HCT116 (cell line): Measurements from ENCODE around the gene CNTNAP2. TPM values are rescaled to one million over a fixed set of nuclear protein-coding genes. Genes with fewer than 3 reads are reported as not detected.

ENCODE experiments used
- ATAC-seq: fragments of 200-7000 bp; cut with Tn5 transposase; 2 replicates; pipeline ENCODE4 v1.9.1; 2020; ENCODE audit warnings: mild to moderate bottlenecking, moderate library complexity
- BruUV-seq: library from RNA; stranded (reverse); fragments of 400-500 nt; replicated peaks from 2 replicates; lab custom pipeline; 2021; lab: Mats Ljungman, UMichigan
- CTCF ChIA-PET: fragments of 300-600 bp; sonication (Branson Sonifier 250); formaldehyde crosslinking; loops from one replicate; lab custom pipeline; 2021; ENCODE audit warnings: antibody characterized with exemption; lab: Charles Lee
- POLR2A ChIA-PET: fragments of 300-600, 350-600 bp; sonication (Branson Sonifier 250); formaldehyde crosslinking; loops from one replicate; lab custom pipeline; 2021; ENCODE audit warnings: antibody characterized with exemption; lab: Charles Lee
- RAD21 ChIA-PET, 2 experiments: fragments of 300-600 bp; sonication (Branson Sonifier 250); formaldehyde crosslinking; loops; one replicate each; lab custom pipeline; 2023; ENCODE audit warnings: low total read pairs in 2 of 2; ENCODE audit not compliant: uncharacterized antibody in 2 of 2, unreplicated experiment in 2 of 2, low non-redundant PET in 1 of 2; lab: Charles Lee
- DNase-seq: peaks from one replicate; pipeline ENCODE4 v3.0.0-alpha.2; 2010; ENCODE audit warnings: low read depth, low spot score
- H2AFZ ChIP-seq: fragments of 200-600 bp; shearing (Covaris generic), sonication (generic); 2 replicates; pipeline ENCODE4 v1.6.1; 2017; ENCODE audit warnings: low read depth, mixed run types, mixed read lengths, antibody characterized with exemption, low read length; ENCODE audit not compliant: poor library complexity, severe bottlenecking
- H3K27ac ChIP-seq: 2 replicates; pipeline ENCODE4 v1.5.1; 2012; ENCODE audit warnings: low read depth, low read length
- H3K27me3 ChIP-seq: fragments of 200-600 bp; sonication (generic); 2 replicates; pipeline ENCODE4 v1.6.1; 2016; ENCODE audit warnings: mixed run types, low read length, mixed read lengths; ENCODE audit not compliant: insufficient read depth
- H3K36me3 ChIP-seq, 2 experiments: fragments of 200-500 bp in 1 of 2; fragments of 200-600 bp in 1 of 2; sonication (Bioruptor generic) in 1 of 2; sonication (generic) in 1 of 2; 2 replicates each; pipeline versions ENCODE4 v1.5.1 to v1.6.1; 2014 to 2016; ENCODE audit warnings: low read length in 2 of 2, inconsistent platforms in 1 of 2, mixed read lengths in 1 of 2, mixed run types in 1 of 2; ENCODE audit not compliant: insufficient read depth in 2 of 2, control insufficient read depth in 1 of 2
- H3K4me1 ChIP-seq, 2 experiments: fragments of 200-600 bp in 1 of 2; sonication (generic) in 1 of 2; 2 replicates each; pipeline versions ENCODE4 v1.5.1 to v1.6.1; 2012 to 2017; ENCODE audit warnings: low read length in 2 of 2, inconsistent platforms in 1 of 2, mild to moderate bottlenecking in 1 of 2, mixed read lengths in 1 of 2, mixed run types in 1 of 2, moderate library complexity in 1 of 2; ENCODE audit not compliant: insufficient read depth in 2 of 2, control insufficient read depth in 1 of 2
- H3K4me2 ChIP-seq: fragments of 200-600 bp; sonication (generic); 2 replicates; pipeline ENCODE4 v1.6.1; 2017; ENCODE audit warnings: mixed run types, low read length, mixed read lengths
- H3K4me3 ChIP-seq, 2 experiments: fragments of 200-600 bp in 1 of 2; sonication (generic) in 1 of 2; replicated peaks in 1 of 2; 2 replicates each; pipeline ENCODE4 v1.5.1; 2011 to 2016; ENCODE audit warnings: low read length in 2 of 2, control low read depth in 1 of 2, low read depth in 1 of 2, mild to moderate bottlenecking in 1 of 2, mixed read lengths in 1 of 2, mixed run types in 1 of 2
- H3K79me2 ChIP-seq: fragments of 200-600 bp; sonication (generic); 2 replicates; pipeline ENCODE4 v1.6.1; 2017; ENCODE audit warnings: mild to moderate bottlenecking, mixed run types, low read length, moderate library complexity, mixed read lengths; ENCODE audit not compliant: insufficient read depth
- H3K9ac ChIP-seq: fragments of 200-600 bp; sonication (generic); 2 replicates; pipeline ENCODE4 v1.6.1; 2016; ENCODE audit warnings: low read length, mixed read lengths
- H3K9me2 ChIP-seq: fragments of 200-600 bp; sonication (generic), shearing (Covaris generic); 2 replicates; pipeline ENCODE4 v1.6.1; 2017; ENCODE audit warnings: mixed run types, mild to moderate bottlenecking, moderate library complexity; ENCODE audit not compliant: insufficient read depth
- H3K9me3 ChIP-seq, 2 experiments: fragments of 200-500 bp in 1 of 2; fragments of 200-600 bp in 1 of 2; sonication (Bioruptor generic) in 1 of 2; sonication (generic) in 1 of 2; 2 replicates each; pipeline ENCODE4 v1.6.1; 2014 to 2017; ENCODE audit warnings: low read length in 2 of 2, mixed read lengths in 2 of 2, inconsistent platforms in 1 of 2, low read depth in 1 of 2, mild to moderate bottlenecking in 1 of 2, mixed run types in 1 of 2, moderate library complexity in 1 of 2; ENCODE audit not compliant: control insufficient read depth in 1 of 2, insufficient read depth in 1 of 2
- H4K20me1 ChIP-seq: fragments of 200-600 bp; sonication (generic), shearing (Covaris generic); 2 replicates; pipeline ENCODE4 v1.6.1; 2017; ENCODE audit warnings: mixed run types, mild to moderate bottlenecking, moderate library complexity; ENCODE audit not compliant: insufficient read depth
- FOSL1 ChIP-seq: IDR thresholded peaks from 2 replicates; pipeline ENCODE4 v1.6.1; 2012; ENCODE audit warnings: low read depth
- SRF ChIP-seq: IDR thresholded peaks from 2 replicates; pipeline ENCODE4 v1.6.1; 2012; ENCODE audit warnings: low read depth
- YY1 ChIP-seq: IDR thresholded peaks from 2 replicates; pipeline ENCODE4 v1.6.1; 2011; ENCODE audit warnings: low read length, low read depth, moderate library complexity, mild to moderate bottlenecking; ENCODE audit not compliant: insufficient replicate concordance; ENCODE audit errors: extremely low read depth
- intact Hi-C: fragments of 100-400 bp; cut with micrococcal nuclease; formaldehyde crosslinking; loops from 2 replicates; pipeline ENCODE4 v1.10.0; 2022
- total RNA-seq: library from RNA; stranded (reverse); gene quantifications from one replicate; pipeline ENCODE4 v1.2.1, GENCODE V29; 2021; ENCODE audit not compliant: unreplicated experiment
- TF ChIP-seq, protein P1 (sequence below): IDR thresholded peaks from 2 replicates; pipeline ENCODE4 v1.6.1; 2012
- TF ChIP-seq, protein P2 (sequence below): IDR thresholded peaks from 2 replicates; pipeline ENCODE4 v1.6.1; 2012
- TF ChIP-seq, protein P3 (sequence below): IDR thresholded peaks from 2 replicates; pipeline ENCODE4 v1.6.1; 2011; ENCODE audit warnings: mild to moderate bottlenecking, low read length, moderate library complexity; ENCODE audit not compliant: insufficient replicate concordance; ENCODE audit errors: extremely low read depth
- TF ChIP-seq, protein P4 (sequence below): IDR thresholded peaks from 2 replicates; pipeline ENCODE4 v1.6.1; 2012; ENCODE audit warnings: low read depth

CNTNAP2 gene
- total RNA-seq, 1 experiment from 2014 or later = 0.37 TPM

DNA sequence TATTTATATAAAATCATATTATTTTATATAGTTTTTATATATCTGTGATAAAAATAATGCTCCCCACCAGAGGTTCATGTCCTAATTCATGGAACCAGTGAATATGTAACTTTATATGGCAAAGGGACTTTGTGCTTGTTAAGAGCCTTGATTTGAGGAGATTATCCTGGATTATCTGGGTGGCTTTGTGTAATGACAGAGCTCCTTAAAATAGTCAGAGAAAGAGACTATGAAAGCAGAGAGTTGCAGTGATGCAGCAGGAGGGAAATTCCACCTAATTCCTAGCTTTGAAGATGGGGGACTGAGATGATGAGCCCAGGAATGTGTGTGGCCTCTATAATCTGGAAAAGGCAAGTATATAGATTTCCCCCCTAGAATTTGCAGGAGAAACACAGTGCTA, 1439.7 kb downstream of the CNTNAP2 start:
- no peak for TF ChIP-seq SRF
- TF ChIP-seq, protein P1, sequence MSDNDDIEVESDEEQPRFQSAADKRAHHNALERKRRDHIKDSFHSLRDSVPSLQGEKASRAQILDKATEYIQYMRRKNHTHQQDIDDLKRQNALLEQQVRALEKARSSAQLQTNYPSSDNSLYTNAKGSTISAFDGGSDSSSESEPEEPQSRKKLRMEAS = no peak
- TF ChIP-seq, protein P2, sequence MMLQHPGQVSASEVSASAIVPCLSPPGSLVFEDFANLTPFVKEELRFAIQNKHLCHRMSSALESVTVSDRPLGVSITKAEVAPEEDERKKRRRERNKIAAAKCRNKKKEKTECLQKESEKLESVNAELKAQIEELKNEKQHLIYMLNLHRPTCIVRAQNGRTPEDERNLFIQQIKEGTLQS = no peak
- TF ChIP-seq, protein P3, sequence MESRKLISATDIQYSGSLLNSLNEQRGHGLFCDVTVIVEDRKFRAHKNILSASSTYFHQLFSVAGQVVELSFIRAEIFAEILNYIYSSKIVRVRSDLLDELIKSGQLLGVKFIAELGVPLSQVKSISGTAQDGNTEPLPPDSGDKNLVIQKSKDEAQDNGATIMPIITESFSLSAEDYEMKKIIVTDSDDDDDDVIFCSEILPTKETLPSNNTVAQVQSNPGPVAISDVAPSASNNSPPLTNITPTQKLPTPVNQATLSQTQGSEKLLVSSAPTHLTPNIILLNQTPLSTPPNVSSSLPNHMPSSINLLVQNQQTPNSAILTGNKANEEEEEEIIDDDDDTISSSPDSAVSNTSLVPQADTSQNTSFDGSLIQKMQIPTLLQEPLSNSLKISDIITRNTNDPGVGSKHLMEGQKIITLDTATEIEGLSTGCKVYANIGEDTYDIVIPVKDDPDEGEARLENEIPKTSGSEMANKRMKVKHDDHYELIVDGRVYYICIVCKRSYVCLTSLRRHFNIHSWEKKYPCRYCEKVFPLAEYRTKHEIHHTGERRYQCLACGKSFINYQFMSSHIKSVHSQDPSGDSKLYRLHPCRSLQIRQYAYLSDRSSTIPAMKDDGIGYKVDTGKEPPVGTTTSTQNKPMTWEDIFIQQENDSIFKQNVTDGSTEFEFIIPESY = no peak
- TF ChIP-seq, protein P4, sequence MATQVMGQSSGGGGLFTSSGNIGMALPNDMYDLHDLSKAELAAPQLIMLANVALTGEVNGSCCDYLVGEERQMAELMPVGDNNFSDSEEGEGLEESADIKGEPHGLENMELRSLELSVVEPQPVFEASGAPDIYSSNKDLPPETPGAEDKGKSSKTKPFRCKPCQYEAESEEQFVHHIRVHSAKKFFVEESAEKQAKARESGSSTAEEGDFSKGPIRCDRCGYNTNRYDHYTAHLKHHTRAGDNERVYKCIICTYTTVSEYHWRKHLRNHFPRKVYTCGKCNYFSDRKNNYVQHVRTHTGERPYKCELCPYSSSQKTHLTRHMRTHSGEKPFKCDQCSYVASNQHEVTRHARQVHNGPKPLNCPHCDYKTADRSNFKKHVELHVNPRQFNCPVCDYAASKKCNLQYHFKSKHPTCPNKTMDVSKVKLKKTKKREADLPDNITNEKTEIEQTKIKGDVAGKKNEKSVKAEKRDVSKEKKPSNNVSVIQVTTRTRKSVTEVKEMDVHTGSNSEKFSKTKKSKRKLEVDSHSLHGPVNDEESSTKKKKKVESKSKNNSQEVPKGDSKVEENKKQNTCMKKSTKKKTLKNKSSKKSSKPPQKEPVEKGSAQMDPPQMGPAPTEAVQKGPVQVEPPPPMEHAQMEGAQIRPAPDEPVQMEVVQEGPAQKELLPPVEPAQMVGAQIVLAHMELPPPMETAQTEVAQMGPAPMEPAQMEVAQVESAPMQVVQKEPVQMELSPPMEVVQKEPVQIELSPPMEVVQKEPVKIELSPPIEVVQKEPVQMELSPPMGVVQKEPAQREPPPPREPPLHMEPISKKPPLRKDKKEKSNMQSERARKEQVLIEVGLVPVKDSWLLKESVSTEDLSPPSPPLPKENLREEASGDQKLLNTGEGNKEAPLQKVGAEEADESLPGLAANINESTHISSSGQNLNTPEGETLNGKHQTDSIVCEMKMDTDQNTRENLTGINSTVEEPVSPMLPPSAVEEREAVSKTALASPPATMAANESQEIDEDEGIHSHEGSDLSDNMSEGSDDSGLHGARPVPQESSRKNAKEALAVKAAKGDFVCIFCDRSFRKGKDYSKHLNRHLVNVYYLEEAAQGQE = no peak
- no peak for TF ChIP-seq FOSL1
- TF ChIP-seq YY1 = no peak
- no peaks in the 10 kb centered on the region for H3K27me3 ChIP-seq
- CTCF ChIA-PET = no interaction called here
- H3K9ac ChIP-seq = no peak overlapping the region
- no peaks in the 10 kb centered on the region for H3K4me1 ChIP-seq
- no peaks in the 10 kb centered on the region for H3K9me2 ChIP-seq
- peaks cover 0 to 14% of the 10 kb centered on the region in 2 experiments; a peak in 1 of 4 replicates for H3K9me3 ChIP-seq
- no peak overlapping the region for H3K27ac ChIP-seq
- DNase-seq (no peak), ATAC-seq (no peak)
- H3K4me2 ChIP-seq = no peak overlapping the region
- H2AFZ ChIP-seq = no peak overlapping the region
- BruUV-seq = no TSS peak
- H3K36me3 ChIP-seq = no peaks in the 10 kb centered on the region
- POLR2A ChIA-PET = no interaction called here
- no peaks in the 10 kb centered on the region for H3K79me2 ChIP-seq
- intact Hi-C loops = no loop called here
- RAD21 ChIA-PET = no interaction called here
- H4K20me1 ChIP-seq = no peaks in the 10 kb centered on the region
- no peak overlapping the region for H3K4me3 ChIP-seq
